HG02571 (cell line): ENCODE measurements around the gene TRANK1.
A peak's percentile ranks its signal among the peaks of the same experiment; 100 is the strongest.
"Not testable (repeated sequence)": the region's sequence is repeated elsewhere in the genome, so short reads cannot be mapped to it uniquely, and the experiment has no call there.

Source experiments
- ATAC-seq: cut with Tn5 transposase; IDR thresholded peaks from one replicate; pipeline ENCODE4 v1.9.1; 2021; ENCODE audit warnings: mild to moderate bottlenecking, moderate library complexity; ENCODE audit not compliant: unreplicated experiment

The TRANK1 gene

GRCh38 chr3:36957862-36958686 lies 13.2 kb upstream of the TRANK1 start:
- ATAC-seq: no peak

GRCh38 chr3:36957063-36957462 lies 12.2 kb upstream of the TRANK1 start:
- no peak for ATAC-seq

GRCh38 chr3:36956155-36956554 lies 11.3 kb upstream of the TRANK1 start:
- no peak for ATAC-seq

- no peak for ATAC-seq
These were observed 9.7 kb upstream of the TRANK1 start for GRCh38 chr3:36954452-36955134.

GRCh38 chr3:36947814-36948213 lies 3.0 kb upstream of the TRANK1 start:
- not testable (repeated sequence) for ATAC-seq

GRCh38 chr3:36945333-36945980 lies 603 bp upstream of the TRANK1 start:
- no peak for ATAC-seq

GRCh38 chr3:36944012-36944640 lies 728 bp downstream of the TRANK1 start:
- ATAC-seq: peak; percentile 46

- no peak for ATAC-seq
These were observed 1.3 kb downstream of the TRANK1 start for GRCh38 chr3:36943601-36944000.

- ATAC-seq: no peak
These were observed 2.1 kb downstream of the TRANK1 start for GRCh38 chr3:36942638-36943248.

- no peak for ATAC-seq
These were observed 3.2 kb downstream of the TRANK1 start for GRCh38 chr3:36941658-36942057.

- ATAC-seq: no peak
These were observed 3.7 kb downstream of the TRANK1 start for GRCh38 chr3:36941162-36941561.

GRCh38 chr3:36937492-36937891 lies 7.4 kb downstream of the TRANK1 start:
- no peak for ATAC-seq

- no peak for ATAC-seq
These were observed 11.1 kb downstream of the TRANK1 start for GRCh38 chr3:36933540-36934296.

GRCh38 chr3:36931424-36931823 lies 13.4 kb downstream of the TRANK1 start:
- ATAC-seq: not testable (repeated sequence)

- no peak for ATAC-seq
These were observed 16.6 kb downstream of the TRANK1 start for GRCh38 chr3:36928220-36928619.

- ATAC-seq: no peak
These were observed 18.5 kb downstream of the TRANK1 start for GRCh38 chr3:36926292-36926897.

- ATAC-seq: no peak
These were observed 19.9 kb downstream of the TRANK1 start for GRCh38 chr3:36924744-36925521.

GRCh38 chr3:36923981-36924743 lies 20.7 kb downstream of the TRANK1 start:
- no peak for ATAC-seq
